Ectodermal cell (in vitro differentiated cells): ENCODE measurements around the gene SPSB1.
A peak's percentile ranks its signal among the peaks of the same experiment; 100 is the strongest.

ENCODE experiments used
- H3K27ac ChIP-seq: 2 replicates; pipeline ENCODE4 v1.7.0; 2013; ENCODE audit warnings: mild to moderate bottlenecking, low read depth, low read length; ENCODE audit not compliant: insufficient read depth, poor library complexity, severe bottlenecking
- H3K27me3 ChIP-seq: 2 replicates; pipeline ENCODE4 v1.7.0; 2013; ENCODE audit warnings: mild to moderate bottlenecking, low read length; ENCODE audit not compliant: insufficient read depth, control insufficient read depth, poor library complexity, severe bottlenecking
- H3K36me3 ChIP-seq: one replicate; pipeline ENCODE4 v1.7.0; 2013; ENCODE audit warnings: low read length; ENCODE audit not compliant: control insufficient read depth, insufficient read depth
- H3K4me1 ChIP-seq: one replicate; pipeline ENCODE4 v1.7.0; 2013; ENCODE audit warnings: low read length; ENCODE audit not compliant: control insufficient read depth, insufficient read depth
- H3K4me3 ChIP-seq: 2 replicates; pipeline ENCODE4 v1.7.0; 2013; ENCODE audit warnings: low read depth, low read length, control low read depth; ENCODE audit not compliant: insufficient read depth
- H3K9me3 ChIP-seq: 2 replicates; pipeline ENCODE4 v1.7.0; 2013; ENCODE audit warnings: mild to moderate bottlenecking, low read length, moderate library complexity; ENCODE audit not compliant: control insufficient read depth
- WGBS, 2 experiments: methylation state at CpG; one replicate each; pipeline ENCODE4 v1.1.7; 2013; ENCODE audit warnings: missing lambda C conversion rate in 2 of 2; 5-methylcytosine and 5-hydroxymethylcytosine counted together

The SPSB1 gene

DNA sequence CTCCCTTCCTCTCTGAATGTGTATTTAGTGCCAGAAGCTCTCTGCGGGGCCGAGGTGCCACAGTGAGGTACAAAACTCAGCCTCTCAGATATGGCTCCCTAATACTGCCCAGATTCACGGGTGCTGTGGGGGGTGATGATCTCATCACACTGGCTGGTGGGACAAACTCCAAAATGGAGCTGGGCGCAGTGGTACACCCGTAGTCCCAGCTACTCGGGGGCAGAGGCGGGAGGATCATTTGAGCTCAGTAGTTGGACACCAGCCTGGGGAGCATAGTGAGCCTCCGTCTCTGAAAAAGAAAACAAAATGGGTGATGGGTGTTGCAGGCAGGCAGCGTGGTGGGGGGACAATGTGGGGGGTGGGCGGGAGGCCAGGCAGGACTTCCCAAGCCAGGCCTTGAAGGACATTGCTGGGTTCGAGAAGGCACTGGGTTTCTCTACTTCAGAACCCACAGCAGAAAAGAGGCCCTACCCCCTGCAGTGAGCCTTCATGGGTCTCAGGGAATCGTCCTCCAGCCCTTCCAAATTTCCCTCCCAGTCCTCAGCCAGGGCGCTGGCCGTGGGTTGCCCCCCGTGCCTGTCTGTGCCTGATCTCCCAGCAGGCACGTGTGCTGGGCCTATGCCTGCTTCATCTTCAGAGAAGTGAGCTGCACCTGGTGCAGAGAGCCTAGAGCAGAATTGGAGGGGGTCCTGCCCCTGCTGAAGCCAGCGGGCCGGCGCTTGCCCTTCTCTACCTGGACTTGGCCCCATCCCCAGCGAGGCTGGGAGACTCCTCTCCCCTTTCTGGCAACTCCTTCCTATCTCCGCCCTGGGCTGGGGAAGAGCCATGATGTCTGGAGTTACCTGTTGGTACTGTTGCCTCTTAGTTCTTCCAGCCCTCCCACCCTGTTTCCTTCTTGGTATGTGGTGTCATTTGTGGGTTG lies 44.1 kb upstream of the SPSB1 start:
- H3K27ac ChIP-seq = no peak overlapping the region
- H3K36me3 ChIP-seq = no peaks in the 10 kb centered on the region
- 92 to 93% methylated on average over 21 of the region's 21 CpGs for WGBS, 2 experiments
- no peaks in the 10 kb centered on the region for H3K9me3 ChIP-seq
- H3K27me3 ChIP-seq = peaks cover 6% of the 10 kb centered on the region
- H3K4me1 ChIP-seq = peaks cover 40% of the 10 kb centered on the region
- no peak overlapping the region for H3K4me3 ChIP-seq

DNA sequence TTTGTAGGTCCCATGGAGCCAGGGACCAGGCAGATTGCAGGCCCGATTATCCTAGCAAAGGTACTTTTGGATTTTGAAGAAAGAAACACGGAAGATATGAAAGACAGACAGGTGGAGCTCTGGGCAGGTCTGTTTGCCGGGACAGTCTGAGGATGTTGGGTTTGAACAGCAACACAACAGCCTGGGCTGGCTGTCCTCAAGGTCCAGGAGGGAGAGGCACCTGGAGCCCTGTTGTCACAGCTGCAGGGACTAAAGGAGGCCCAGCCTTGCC lies 43.5 kb upstream of the SPSB1 start:
- Histone ChIP-seq H3K36me3 (no peaks in the 10 kb centered on the region), H3K4me3 (no peak overlapping the region), H3K27me3 (peaks cover 9% of the 10 kb centered on the region), H3K9me3 (no peaks in the 10 kb centered on the region), H3K27ac (no peak overlapping the region), H3K4me1 (peaks cover 45% of the 10 kb centered on the region)
- WGBS, 2 experiments = 91 to 92% methylated on average over 3 of the region's 3 CpGs

DNA sequence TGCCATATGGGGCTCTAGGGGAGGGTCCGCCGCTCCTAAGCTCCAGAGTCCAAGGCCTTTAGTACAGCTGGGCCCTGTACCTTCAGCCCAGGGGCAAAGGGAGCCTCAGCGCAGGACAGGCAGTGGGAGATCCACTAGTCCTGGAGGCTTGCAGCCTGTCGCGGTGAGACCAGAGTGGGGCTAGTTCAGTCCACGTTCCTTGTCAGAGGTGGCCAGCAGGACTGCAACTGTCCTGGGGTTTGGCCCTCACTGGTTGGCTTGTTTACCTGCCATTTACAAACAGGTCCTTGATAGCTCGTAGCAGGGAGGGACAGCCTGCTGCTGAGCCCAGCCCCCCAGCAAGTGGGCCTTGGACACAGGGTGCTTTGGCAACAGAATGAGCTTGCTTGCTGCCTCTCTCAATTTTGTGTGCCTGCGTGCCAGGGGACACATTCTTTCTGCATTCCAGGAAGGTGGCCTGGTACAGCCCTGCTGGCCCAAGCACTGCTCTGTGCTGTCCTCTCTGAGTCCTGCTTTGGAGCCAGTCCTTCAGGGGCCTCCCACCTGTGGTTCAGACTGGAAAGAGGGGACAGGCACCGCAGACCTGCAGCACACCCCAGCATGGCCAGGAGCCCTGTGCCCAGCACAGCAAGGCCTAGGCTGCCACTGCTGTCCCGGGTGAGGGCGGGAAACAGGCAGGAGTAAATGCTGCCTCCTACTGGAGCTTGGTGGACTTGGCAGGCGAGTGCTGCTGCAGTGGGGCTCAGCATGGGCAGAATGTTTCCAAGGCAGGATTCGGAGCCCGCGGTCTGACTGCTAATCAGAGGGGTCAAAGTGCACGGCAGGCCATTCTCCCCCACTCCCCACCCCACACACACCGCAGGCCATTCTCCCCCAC lies 42.9 kb upstream of the SPSB1 start:
- peaks cover 51% of the 10 kb centered on the region for H3K4me1 ChIP-seq
- no peak overlapping the region for H3K27ac ChIP-seq
- no peaks in the 10 kb centered on the region for H3K9me3 ChIP-seq
- no peaks in the 10 kb centered on the region for H3K36me3 ChIP-seq
- H3K27me3 ChIP-seq = peaks cover 12% of the 10 kb centered on the region
- no peak overlapping the region for H3K4me3 ChIP-seq
- 56 to 59% methylated on average over 17 of the region's 17 CpGs for WGBS, 2 experiments

DNA sequence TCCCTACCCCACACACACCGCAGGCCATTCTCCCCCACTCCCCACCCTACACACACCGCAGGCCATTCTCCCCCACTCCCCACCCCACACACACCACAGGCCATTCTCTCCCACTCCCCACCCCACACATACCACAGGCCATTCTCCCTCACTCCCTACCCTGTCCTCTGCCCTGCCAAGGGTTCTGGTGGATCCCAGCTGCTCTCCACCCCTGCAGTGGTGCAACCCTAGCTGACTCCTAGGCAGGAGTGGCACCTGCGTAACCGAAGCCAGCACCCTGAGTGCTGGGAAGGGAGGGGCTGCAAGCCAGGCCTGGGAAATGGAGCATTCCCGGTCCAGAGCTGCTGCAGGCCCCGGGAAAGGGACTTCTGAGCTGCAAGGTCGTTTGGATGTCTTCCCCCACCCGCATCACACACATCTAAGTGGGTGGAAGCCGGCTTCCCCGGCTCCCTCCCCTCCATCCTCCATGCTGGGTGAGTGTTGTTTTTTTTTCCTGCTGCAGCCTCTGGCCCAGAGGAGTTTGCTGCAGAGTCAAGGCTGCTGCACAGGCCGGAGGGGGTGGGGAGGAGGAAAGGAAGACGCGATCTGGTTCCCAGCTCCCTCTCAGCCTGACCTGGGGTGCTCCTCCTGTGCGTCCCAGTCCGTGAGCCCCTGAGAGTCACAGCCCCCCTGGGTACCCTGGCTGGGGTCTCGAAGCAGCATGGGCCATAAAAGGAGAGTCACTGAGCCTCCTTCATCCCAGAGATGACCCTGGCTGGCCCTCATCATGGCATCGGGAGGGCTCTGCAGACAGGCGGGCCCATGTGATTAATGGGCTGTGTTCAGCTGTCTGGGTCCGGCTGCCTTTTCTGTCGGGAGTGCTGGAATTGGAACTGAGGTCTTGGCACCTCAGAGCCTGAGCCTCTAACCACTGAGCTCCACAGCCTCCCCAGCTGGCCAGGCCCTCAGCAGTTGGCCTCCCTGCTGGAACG lies 42.0 kb upstream of the SPSB1 start:
- 66 to 68% methylated on average over 21 of the region's 21 CpGs for WGBS, 2 experiments
- peaks cover 15% of the 10 kb centered on the region for H3K27me3 ChIP-seq
- H3K9me3 ChIP-seq = no peaks in the 10 kb centered on the region
- peaks cover 53% of the 10 kb centered on the region for H3K4me1 ChIP-seq
- no peak overlapping the region for H3K4me3 ChIP-seq
- no peaks in the 10 kb centered on the region for H3K36me3 ChIP-seq
- no peak overlapping the region for H3K27ac ChIP-seq

DNA sequence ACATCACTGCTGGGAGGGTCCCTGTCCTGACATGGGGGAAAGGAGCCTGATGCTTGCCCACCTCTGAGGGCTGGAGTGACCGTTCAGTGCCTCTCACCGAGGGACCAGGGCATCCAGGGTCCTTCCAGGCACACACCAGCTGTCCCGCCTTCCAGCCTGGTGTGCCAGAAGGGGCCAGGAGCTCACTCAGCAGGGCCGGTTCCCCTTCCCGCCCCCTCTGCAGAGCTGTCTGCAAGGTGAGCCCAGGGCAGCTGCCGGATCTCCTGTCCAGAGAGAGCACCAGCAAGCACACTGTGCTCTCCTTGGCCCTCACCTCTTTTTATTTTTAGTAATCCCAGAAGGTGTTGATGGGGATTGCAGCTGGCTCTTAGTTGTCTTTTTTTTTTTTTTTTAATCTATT lies 41.2 kb upstream of the SPSB1 start:
- Histone ChIP-seq H3K9me3 (no peaks in the 10 kb centered on the region), H3K27ac (no peak overlapping the region), H3K36me3 (no peaks in the 10 kb centered on the region), H3K4me1 (peaks cover 57% of the 10 kb centered on the region), H3K4me3 (no peak overlapping the region), H3K27me3 (peaks cover 15% of the 10 kb centered on the region)
- 43 to 50% methylated on average over 6 of the region's 6 CpGs for WGBS, 2 experiments

DNA sequence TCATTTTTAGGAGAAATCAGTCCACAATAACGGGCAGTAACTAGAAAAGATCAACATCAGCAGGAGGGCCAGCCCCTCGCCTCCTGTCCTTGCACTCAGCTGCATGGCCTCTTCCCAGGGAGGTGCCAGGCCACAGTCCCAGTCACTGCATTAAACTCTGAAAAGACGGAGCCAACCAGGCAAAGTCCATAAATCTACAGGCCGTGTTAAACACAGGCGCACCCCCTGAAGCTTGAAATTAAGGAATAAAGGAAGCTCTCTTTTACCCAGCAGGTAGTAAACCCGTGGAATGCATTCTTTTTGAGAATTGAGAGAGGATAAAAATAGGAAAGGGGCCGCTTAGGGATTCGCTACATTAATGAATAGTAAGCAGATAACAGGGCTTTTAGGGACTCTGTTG lies 39.7 kb upstream of the SPSB1 start:
- 1 to 4% methylated on average over 8 of the region's 8 CpGs for WGBS, 2 experiments
- peak overlapping the region; percentile 92 for H3K27ac ChIP-seq
- no peak overlapping the region for H3K4me3 ChIP-seq
- H3K9me3 ChIP-seq = no peaks in the 10 kb centered on the region
- no peaks in the 10 kb centered on the region for H3K36me3 ChIP-seq
- peaks cover 59% of the 10 kb centered on the region for H3K4me1 ChIP-seq
- peaks cover 15% of the 10 kb centered on the region for H3K27me3 ChIP-seq

DNA sequence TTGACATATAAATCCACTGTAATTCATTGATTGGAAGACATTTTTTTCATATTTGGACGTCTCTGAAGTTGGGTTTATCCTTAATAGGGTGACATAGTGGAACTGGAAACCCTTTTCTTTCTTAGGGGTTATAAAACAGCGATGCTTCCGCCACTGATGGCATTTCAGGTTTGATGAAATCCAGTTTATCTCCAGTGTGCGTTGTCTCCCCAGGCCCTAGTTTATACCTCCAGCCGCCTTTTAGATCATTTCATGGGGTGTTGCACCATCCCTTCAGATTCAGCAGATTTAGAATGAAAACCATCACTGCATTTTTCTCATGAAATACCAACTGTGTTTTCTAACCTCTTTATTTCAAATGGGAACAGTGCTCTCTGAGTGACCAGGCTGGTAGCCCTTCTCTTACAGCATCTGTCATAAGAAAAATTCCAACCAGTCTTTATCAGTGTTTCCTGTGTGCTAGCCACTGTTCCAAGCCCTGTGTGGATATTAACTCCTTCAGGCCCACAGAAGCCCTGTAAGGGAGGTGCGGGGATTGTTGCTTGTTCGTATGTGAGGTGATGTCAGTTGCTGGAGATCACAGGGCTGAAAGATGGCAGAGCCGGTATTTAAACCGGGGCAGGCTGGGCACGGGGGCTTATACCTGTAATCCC lies 39.1 kb upstream of the SPSB1 start:
- Histone ChIP-seq H3K4me1 (peaks cover 59% of the 10 kb centered on the region), H3K36me3 (no peaks in the 10 kb centered on the region), H3K4me3 (no peak overlapping the region), H3K27me3 (peaks cover 15% of the 10 kb centered on the region), H3K9me3 (no peaks in the 10 kb centered on the region), H3K27ac (peak overlapping the region; percentile 92)
- 49 to 52% methylated on average over 10 of the region's 10 CpGs for whole genome bisulfite sequencing, 2 experiments

DNA sequence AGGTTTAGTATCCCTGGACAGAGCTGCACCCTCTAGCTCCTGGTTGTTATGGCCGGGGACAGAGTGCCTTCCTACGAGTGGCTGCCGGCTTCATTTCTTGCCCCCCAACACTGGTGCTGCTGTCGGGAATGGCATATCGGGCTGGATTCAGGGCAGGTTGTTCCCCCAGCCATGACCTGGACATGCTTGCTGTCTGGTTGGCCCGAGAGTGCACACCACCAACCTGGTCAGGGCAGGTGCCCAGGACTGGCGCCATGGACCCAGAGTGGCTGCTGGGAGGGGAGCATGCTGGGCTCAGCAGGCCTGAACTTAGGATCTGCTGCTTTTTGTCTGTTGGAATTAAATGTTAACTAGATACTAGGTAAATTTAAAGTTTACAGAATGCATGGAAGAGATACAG lies 36.4 kb upstream of the SPSB1 start:
- peaks cover 37% of the 10 kb centered on the region for H3K4me1 ChIP-seq
- no peaks in the 10 kb centered on the region for H3K9me3 ChIP-seq
- no peak overlapping the region for H3K4me3 ChIP-seq
- 92 to 94% methylated on average over 7 of the region's 7 CpGs for WGBS, 2 experiments
- peaks cover 10% of the 10 kb centered on the region for H3K27me3 ChIP-seq
- H3K27ac ChIP-seq = no peak overlapping the region
- no peaks in the 10 kb centered on the region for H3K36me3 ChIP-seq

DNA sequence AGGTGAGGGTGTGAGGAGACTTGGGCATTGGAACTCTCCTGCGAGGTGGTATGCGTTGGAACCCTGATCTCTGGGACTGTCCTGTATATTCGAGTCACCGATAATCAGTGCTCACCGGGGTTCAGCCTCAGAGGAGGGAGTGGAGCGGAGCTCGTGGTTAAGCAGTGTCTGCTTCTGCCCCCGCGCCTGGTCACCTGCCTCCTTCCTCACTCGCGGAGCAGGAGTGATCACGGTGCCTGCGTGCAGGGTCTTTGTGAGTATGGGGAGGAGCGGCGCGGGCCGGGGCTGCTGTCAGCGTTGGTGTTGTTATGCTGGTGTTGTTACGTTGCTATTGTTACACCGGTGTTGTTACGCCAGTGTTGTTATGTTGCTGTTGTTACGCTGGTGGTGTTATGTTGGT lies 34.8 kb upstream of the SPSB1 start:
- Histone ChIP-seq H3K9me3 (no peaks in the 10 kb centered on the region), H3K27ac (no peak overlapping the region), H3K4me3 (no peak overlapping the region), H3K36me3 (no peaks in the 10 kb centered on the region), H3K27me3 (peaks cover 10% of the 10 kb centered on the region), H3K4me1 (peaks cover 24% of the 10 kb centered on the region)
- WGBS, 2 experiments = 95 to 96% methylated on average over 22 of the region's 22 CpGs
